Effector memory CD8-positive, alpha-beta T cell (primary cell): ENCODE data around the gene TARBP1.

Experiments
- ATAC-seq: fragments of 150-1000 bp; cut with Tn5 transposase; replicated peaks from 2 replicates; pipeline ENCODE4 v1.10.0; 2021; ENCODE audit warnings: mild to moderate bottlenecking, moderate library complexity
- DNase-seq, 3 experiments: peaks; one replicate each; pipeline ENCODE4 v3.0.0; 2021
- H3K27ac Mint-ChIP-seq, 2 donors: one replicate each; pipeline ENCODE4 v1.8.0; 2022; ENCODE audit warnings: mild to moderate bottlenecking in 2 of 2, mixed read lengths in 2 of 2, moderate library complexity in 2 of 2
- H3K27me3 Mint-ChIP-seq, 2 donors: one replicate each; pipeline ENCODE4 v1.8.0; 2022; ENCODE audit warnings: mixed read lengths in 2 of 2
- H3K36me3 Mint-ChIP-seq: one replicate; pipeline ENCODE4 v1.8.0; 2022; ENCODE audit warnings: mild to moderate bottlenecking, moderate library complexity, mixed read lengths; ENCODE audit not compliant: insufficient read depth
- H3K4me1 Mint-ChIP-seq, 2 donors: one replicate each; pipeline ENCODE4 v1.8.0; 2022; ENCODE audit warnings: low read depth in 2 of 2, mixed read lengths in 2 of 2
- H3K4me3 Mint-ChIP-seq, 2 donors: one replicate each; pipeline ENCODE4 v1.8.0; 2022; ENCODE audit warnings: mild to moderate bottlenecking in 2 of 2, mixed read lengths in 2 of 2, moderate library complexity in 2 of 2
- H3K9me3 Mint-ChIP-seq, 2 donors: one replicate each; pipeline ENCODE4 v1.8.0; 2022; ENCODE audit warnings: mixed read lengths in 2 of 2

Gene TARBP1

DNA sequence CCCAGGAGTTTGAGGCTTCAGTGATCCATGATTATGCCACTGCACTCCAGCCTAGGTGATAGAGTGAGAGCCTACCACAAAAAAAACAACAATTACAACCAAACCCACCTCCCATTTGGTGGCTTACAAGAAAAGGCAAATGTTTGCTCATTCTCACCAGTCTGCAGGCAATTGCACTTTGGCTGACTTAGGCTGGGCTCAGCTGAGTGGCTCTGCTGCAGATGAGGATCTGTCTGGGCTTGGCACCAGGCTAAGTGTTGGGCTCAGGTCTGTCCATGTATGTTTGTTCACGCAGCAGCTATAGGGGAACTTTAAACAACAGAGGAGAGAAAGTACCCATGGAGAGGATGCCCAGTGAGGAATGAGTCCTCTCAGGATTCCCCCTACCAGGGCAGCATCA lies 133.7 kb downstream of the TARBP1 start:
- H3K4me3 Mint-ChIP-seq = no peak overlapping the region
- DNase-seq (no peak), ATAC-seq (no peak)
- peaks cover 0 to under 1% of the 10 kb centered on the region in 2 donors for H3K9me3 Mint-ChIP-seq
- H3K36me3 Mint-ChIP-seq = no peaks in the 10 kb centered on the region
- no peak overlapping the region for H3K27ac Mint-ChIP-seq
- no peaks in the 10 kb centered on the region for H3K4me1 Mint-ChIP-seq
- H3K27me3 Mint-ChIP-seq = peaks cover 12 to 13% of the 10 kb centered on the region in 2 donors

DNA sequence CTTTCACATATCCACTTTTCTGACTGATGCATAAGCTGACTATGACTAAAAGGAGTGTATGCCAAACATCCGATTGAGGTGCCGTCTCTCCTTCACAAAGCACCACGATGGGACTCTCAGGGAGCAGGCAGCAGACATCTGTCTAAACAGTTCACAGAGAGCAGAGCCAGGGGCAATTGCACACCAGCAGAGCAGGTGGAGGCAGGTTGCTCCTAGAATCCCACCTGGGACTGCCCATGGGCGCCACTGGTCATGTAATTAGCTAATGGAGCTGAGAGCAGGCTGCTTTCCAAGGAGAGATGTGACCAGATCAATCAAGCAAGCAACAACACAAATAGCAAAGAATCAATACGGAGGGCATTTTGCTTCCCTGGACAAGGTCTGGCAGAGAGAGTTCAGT lies 136.2 kb downstream of the TARBP1 start:
- H3K36me3 Mint-ChIP-seq = no peaks in the 10 kb centered on the region
- H3K27me3 Mint-ChIP-seq = no peaks in the 10 kb centered on the region
- H3K27ac Mint-ChIP-seq = no peak overlapping the region
- no peaks in the 10 kb centered on the region for H3K4me1 Mint-ChIP-seq
- ATAC-seq (no peak), DNase-seq (no peak)
- peaks cover 0 to 1% of the 10 kb centered on the region in 2 donors for H3K9me3 Mint-ChIP-seq
- H3K4me3 Mint-ChIP-seq = no peak overlapping the region
